Neural cell (in vitro differentiated cells): Measurements from ENCODE around the gene RASAL2. TPM values are rescaled to one million over a fixed set of nuclear protein-coding genes. Genes with fewer than 3 reads are reported as not detected.
"Not testable (repeated sequence)": the region's sequence is repeated elsewhere in the genome, so short reads cannot be mapped to it uniquely, and the experiment has no call there.

ENCODE experiments used
- H2AFZ ChIP-seq: fragments of 200-600, 300-800 bp; sonication (generic), shearing (Covaris generic); 2 replicates; pipeline ENCODE4 v1.6.0; 2014; ENCODE audit warnings: low read depth, mild to moderate bottlenecking, antibody characterized with exemption, low read length, moderate library complexity
- H3F3A ChIP-seq: fragments of 200-600 bp; shearing (Covaris generic); 2 replicates; pipeline ENCODE4 v1.6.1; 2016; ENCODE audit warnings: mild to moderate bottlenecking, moderate library complexity, mixed read lengths, antibody characterized with exemption, low read length; ENCODE audit not compliant: insufficient read depth, poor library complexity, severe bottlenecking
- H3K27ac ChIP-seq: fragments of 200-600, 300-800 bp; sonication (generic), shearing (Covaris generic); 2 replicates; pipeline ENCODE4 v1.5.1; 2014; ENCODE audit warnings: mild to moderate bottlenecking, low read length, moderate library complexity
- H3K27me3 ChIP-seq: fragments of 300-800, 200-600 bp; sonication (generic), shearing (Covaris generic); 2 replicates; pipeline ENCODE4 v1.6.0; 2014; ENCODE audit warnings: mild to moderate bottlenecking, low read depth, low read length, moderate library complexity; ENCODE audit not compliant: insufficient read depth
- H3K36me3 ChIP-seq: fragments of 300-800, 200-600 bp; sonication (generic), shearing (Covaris generic); 2 replicates; pipeline ENCODE4 v1.5.1; 2014; ENCODE audit warnings: mild to moderate bottlenecking, antibody characterized with exemption, low read length, moderate library complexity; ENCODE audit not compliant: insufficient read depth
- H3K4me2 ChIP-seq: fragments of 300-800, 200-600 bp; sonication (generic), shearing (Covaris generic); 2 replicates; pipeline ENCODE4 v1.6.0; 2014; ENCODE audit warnings: mild to moderate bottlenecking, low read length
- H3K4me3 ChIP-seq: fragments of 300-800, 200-600 bp; sonication (generic), shearing (Covaris generic); 2 replicates; pipeline ENCODE4 v1.5.1; 2014; ENCODE audit warnings: mild to moderate bottlenecking, low read length, moderate library complexity
- H3K79me2 ChIP-seq: fragments of 200-600 bp; shearing (Covaris generic); replicated peaks from 2 replicates; pipeline ENCODE4 v1.6.0; 2014; ENCODE audit warnings: mild to moderate bottlenecking, low read length, moderate library complexity; ENCODE audit not compliant: insufficient read depth
- H3K9ac ChIP-seq: fragments of 300-800, 200-600 bp; sonication (generic), shearing (Covaris generic); 2 replicates; pipeline ENCODE4 v1.6.1; 2016; ENCODE audit warnings: mild to moderate bottlenecking, low read length, mixed read lengths
- H3K9me2 ChIP-seq: fragments of 200-600 bp; shearing (Covaris generic); 2 replicates; pipeline ENCODE4 v1.6.1; 2016; ENCODE audit warnings: mild to moderate bottlenecking, low read length, mixed read lengths; ENCODE audit not compliant: insufficient read depth
- H3K9me3 ChIP-seq: fragments of 200-600, 300-800 bp; sonication (generic), shearing (Covaris generic); 2 replicates; pipeline ENCODE4 v1.6.1; 2016; ENCODE audit warnings: mild to moderate bottlenecking, mixed run types, low read length, moderate library complexity, mixed read lengths
- H4K20me1 ChIP-seq: fragments of 200-600 bp; shearing (Covaris generic); 2 replicates; pipeline ENCODE4 v1.6.1; 2016; ENCODE audit warnings: mild to moderate bottlenecking, mixed run types; ENCODE audit not compliant: insufficient read depth
- EP300 ChIP-seq: fragments of 450-650 bp; conservative IDR thresholded peaks from 2 replicates; pipeline ENCODE4 v1.6.1; 2014; ENCODE audit warnings: antibody characterized with exemption, mild to moderate bottlenecking, moderate library complexity; ENCODE audit not compliant: poor library complexity, severe bottlenecking
- EZH2 ChIP-seq: fragments of 200-600, 300-800 bp; shearing (Covaris generic), sonication (generic); IDR thresholded peaks from 2 replicates; pipeline ENCODE4 v1.6.1; 2014; ENCODE audit warnings: antibody characterized with exemption, low read length, borderline replicate concordance, mild to moderate bottlenecking; ENCODE audit not compliant: insufficient read depth, poor library complexity, severe bottlenecking
- MXI1 ChIP-seq: fragments of 450-650 bp; conservative IDR thresholded peaks from 2 replicates; pipeline ENCODE4 v1.6.1; 2014; ENCODE audit warnings: antibody characterized with exemption, mild to moderate bottlenecking; ENCODE audit not compliant: poor library complexity, severe bottlenecking
- POLR2AphosphoS5 ChIP-seq: IDR thresholded peaks from 2 replicates; pipeline ENCODE4 v1.6.1; 2012
- RAD21 ChIP-seq: fragments of 450-650 bp; conservative IDR thresholded peaks from 2 replicates; pipeline ENCODE4 v1.6.1; 2014; ENCODE audit warnings: antibody characterized with exemption, mild to moderate bottlenecking, moderate library complexity
- SMC3 ChIP-seq: fragments of 450-650 bp; conservative IDR thresholded peaks from 2 replicates; pipeline ENCODE4 v1.6.1; 2014; ENCODE audit warnings: antibody characterized with exemption, mild to moderate bottlenecking, moderate library complexity; ENCODE audit not compliant: poor library complexity
- TAF1 ChIP-seq: IDR thresholded peaks from 2 replicates; pipeline ENCODE4 v1.6.1; 2012; ENCODE audit warnings: low read depth
- polyA plus RNA-seq: library from polyadenylated mRNA; depleted of rRNA; stranded (reverse); fragments of >200 nt; gene quantifications from 2 replicates; pipeline ENCODE4 v1.2.3, GENCODE V29; 2014
- TF ChIP-seq, protein P1 (sequence below): IDR thresholded peaks from 2 replicates; pipeline ENCODE4 v1.6.1; 2012; ENCODE audit warnings: borderline replicate concordance
- TF ChIP-seq, protein P2 (sequence below): fragments of 450-650 bp; IDR thresholded peaks from 2 replicates; pipeline ENCODE4 v1.5.1; 2014; ENCODE audit warnings: antibody characterized with exemption, mild to moderate bottlenecking, moderate library complexity; ENCODE audit not compliant: poor library complexity, severe bottlenecking

The RASAL2 gene
- polyA plus RNA-seq, 1 donor from 2014 or later = 73.3 TPM

DNA sequence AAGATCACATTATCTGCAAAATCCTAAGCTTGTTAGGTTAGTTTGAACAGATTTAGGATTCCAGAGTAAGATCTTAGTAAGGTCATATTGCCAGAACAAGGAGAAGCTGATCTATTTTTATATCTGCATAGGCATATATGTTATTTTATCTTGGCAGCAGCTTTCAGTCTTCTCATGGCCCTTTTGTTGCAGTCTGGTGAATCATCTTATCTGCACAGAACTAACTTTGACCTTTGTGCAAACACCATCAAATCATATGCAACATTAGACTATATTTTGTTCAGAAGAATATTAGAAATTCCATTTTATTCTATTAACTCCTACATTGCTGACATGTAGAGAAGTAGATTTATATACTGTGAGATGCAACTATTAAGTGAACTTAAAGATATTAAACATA is 295.5 kb downstream of the RASAL2 start:
- H3K27me3 ChIP-seq = no peaks in the 10 kb centered on the region
- H2AFZ ChIP-seq = no peak overlapping the region
- H3K9me3 ChIP-seq = no peaks in the 10 kb centered on the region
- H3K9me2 ChIP-seq = no peaks in the 10 kb centered on the region
- H3K4me2 ChIP-seq = peak overlapping the region; percentile 89
- no peaks in the 10 kb centered on the region for H4K20me1 ChIP-seq
- TF ChIP-seq, protein P1, sequence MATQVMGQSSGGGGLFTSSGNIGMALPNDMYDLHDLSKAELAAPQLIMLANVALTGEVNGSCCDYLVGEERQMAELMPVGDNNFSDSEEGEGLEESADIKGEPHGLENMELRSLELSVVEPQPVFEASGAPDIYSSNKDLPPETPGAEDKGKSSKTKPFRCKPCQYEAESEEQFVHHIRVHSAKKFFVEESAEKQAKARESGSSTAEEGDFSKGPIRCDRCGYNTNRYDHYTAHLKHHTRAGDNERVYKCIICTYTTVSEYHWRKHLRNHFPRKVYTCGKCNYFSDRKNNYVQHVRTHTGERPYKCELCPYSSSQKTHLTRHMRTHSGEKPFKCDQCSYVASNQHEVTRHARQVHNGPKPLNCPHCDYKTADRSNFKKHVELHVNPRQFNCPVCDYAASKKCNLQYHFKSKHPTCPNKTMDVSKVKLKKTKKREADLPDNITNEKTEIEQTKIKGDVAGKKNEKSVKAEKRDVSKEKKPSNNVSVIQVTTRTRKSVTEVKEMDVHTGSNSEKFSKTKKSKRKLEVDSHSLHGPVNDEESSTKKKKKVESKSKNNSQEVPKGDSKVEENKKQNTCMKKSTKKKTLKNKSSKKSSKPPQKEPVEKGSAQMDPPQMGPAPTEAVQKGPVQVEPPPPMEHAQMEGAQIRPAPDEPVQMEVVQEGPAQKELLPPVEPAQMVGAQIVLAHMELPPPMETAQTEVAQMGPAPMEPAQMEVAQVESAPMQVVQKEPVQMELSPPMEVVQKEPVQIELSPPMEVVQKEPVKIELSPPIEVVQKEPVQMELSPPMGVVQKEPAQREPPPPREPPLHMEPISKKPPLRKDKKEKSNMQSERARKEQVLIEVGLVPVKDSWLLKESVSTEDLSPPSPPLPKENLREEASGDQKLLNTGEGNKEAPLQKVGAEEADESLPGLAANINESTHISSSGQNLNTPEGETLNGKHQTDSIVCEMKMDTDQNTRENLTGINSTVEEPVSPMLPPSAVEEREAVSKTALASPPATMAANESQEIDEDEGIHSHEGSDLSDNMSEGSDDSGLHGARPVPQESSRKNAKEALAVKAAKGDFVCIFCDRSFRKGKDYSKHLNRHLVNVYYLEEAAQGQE = no peak
- TF ChIP-seq EZH2 = no peak
- TF ChIP-seq TAF1 = no peak
- no peak for TF ChIP-seq EP300
- TF ChIP-seq POLR2AphosphoS5 = no peak
- no peak for TF ChIP-seq SMC3
- TF ChIP-seq RAD21 = no peak
- no peak for TF ChIP-seq MXI1
- TF ChIP-seq, protein P2, sequence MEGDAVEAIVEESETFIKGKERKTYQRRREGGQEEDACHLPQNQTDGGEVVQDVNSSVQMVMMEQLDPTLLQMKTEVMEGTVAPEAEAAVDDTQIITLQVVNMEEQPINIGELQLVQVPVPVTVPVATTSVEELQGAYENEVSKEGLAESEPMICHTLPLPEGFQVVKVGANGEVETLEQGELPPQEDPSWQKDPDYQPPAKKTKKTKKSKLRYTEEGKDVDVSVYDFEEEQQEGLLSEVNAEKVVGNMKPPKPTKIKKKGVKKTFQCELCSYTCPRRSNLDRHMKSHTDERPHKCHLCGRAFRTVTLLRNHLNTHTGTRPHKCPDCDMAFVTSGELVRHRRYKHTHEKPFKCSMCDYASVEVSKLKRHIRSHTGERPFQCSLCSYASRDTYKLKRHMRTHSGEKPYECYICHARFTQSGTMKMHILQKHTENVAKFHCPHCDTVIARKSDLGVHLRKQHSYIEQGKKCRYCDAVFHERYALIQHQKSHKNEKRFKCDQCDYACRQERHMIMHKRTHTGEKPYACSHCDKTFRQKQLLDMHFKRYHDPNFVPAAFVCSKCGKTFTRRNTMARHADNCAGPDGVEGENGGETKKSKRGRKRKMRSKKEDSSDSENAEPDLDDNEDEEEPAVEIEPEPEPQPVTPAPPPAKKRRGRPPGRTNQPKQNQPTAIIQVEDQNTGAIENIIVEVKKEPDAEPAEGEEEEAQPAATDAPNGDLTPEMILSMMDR = no peak
- H3K4me3 ChIP-seq = peak overlapping the region; percentile 58
- H3K27ac ChIP-seq = peak overlapping the region; percentile 78
- H3K9ac ChIP-seq = peak overlapping the region; percentile 57
- peaks cover 4% of the 10 kb centered on the region for H3K36me3 ChIP-seq
- peaks cover 4% of the 10 kb centered on the region for H3F3A ChIP-seq
- H3K79me2 ChIP-seq = peaks cover 12% of the 10 kb centered on the region

DNA sequence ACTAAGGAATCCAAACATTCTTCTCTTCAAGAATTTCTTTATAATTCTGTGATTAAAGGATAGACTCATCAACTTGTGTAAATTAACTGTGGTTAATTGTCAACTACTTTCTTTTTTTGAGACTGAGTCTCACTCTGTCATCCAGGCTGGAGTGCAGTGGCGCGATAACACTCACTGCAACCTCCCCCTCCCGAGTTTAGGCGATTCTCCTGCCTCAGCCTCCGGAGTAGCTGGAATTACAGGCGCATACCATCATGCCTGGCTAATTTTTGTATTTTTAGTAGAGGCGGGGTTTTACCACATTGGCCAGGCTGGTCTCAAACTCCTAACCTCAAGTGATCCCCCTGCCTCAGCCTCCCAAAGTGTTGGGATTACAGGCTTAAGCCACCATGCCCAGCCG is 296.4 kb downstream of the RASAL2 start:
- not testable (repeated sequence) for H3K9me3 ChIP-seq, H3K27me3 ChIP-seq, H3K4me2 ChIP-seq, H3K4me3 ChIP-seq, H2AFZ ChIP-seq, H3K36me3 ChIP-seq, H3K9me2 ChIP-seq, H3K27ac ChIP-seq, H3F3A ChIP-seq, H4K20me1 ChIP-seq, H3K9ac ChIP-seq, H3K79me2 ChIP-seq

DNA sequence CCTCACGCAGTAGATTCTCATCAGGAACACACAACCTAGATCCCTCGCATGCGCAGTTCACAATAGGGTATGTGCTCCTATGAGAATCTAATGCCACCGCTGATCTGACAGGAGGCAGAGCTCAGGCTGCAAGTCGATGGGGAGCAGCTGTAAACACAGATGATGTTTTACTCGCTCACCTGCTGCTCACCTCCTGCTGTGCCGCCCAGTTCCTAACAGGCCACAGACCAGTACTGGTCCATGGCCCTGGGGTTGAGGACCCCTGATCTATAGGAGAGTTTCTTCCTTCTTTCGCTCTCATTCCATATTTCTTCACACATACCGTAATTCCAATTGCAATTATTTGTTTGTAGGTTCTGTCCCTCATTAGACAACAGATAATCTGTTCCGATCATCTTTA is 299.5 kb downstream of the RASAL2 start:
- no peaks in the 10 kb centered on the region for H3K27me3 ChIP-seq
- no peak overlapping the region for H2AFZ ChIP-seq
- no peak overlapping the region for H3K27ac ChIP-seq
- no peak for TF ChIP-seq RAD21
- no peak for TF ChIP-seq EP300
- no peak for TF ChIP-seq SMC3
- TF ChIP-seq, protein P1 = no peak
- no peak for TF ChIP-seq TAF1
- TF ChIP-seq POLR2AphosphoS5 = no peak
- H3K4me3 ChIP-seq = no peak overlapping the region
- no peak overlapping the region for H3K9ac ChIP-seq
- peaks cover 12% of the 10 kb centered on the region for H3K79me2 ChIP-seq
- no peaks in the 10 kb centered on the region for H3K9me3 ChIP-seq
- no peak overlapping the region for H3K4me2 ChIP-seq
- H3K9me2 ChIP-seq = no peaks in the 10 kb centered on the region
- H4K20me1 ChIP-seq = no peaks in the 10 kb centered on the region
- peaks cover 4% of the 10 kb centered on the region for H3K36me3 ChIP-seq
- peaks cover 4% of the 10 kb centered on the region for H3F3A ChIP-seq
